HepG2 (cell line): ENCODE measurements around the gene OAF. TPM values are rescaled to one million over a fixed set of nuclear protein-coding genes. Genes with fewer than 3 reads are reported as not detected.
A peak's percentile ranks its signal among the peaks of the same experiment; 100 is the strongest.

Experiments
- ARNT2 ChIP-seq: sonication (generic); formaldehyde crosslinking; IDR thresholded peaks from 2 replicates; pipeline ENCODE4 v1.8.0; 2022; ENCODE audit warnings: mild to moderate bottlenecking, low read depth, missing genetic modification reagents, moderate library complexity
- EZH2 ChIP-seq: conservative IDR thresholded peaks from 2 replicates; pipeline ENCODE4 v1.6.1; 2012; ENCODE audit warnings: mild to moderate bottlenecking, low read depth, low read length, moderate library complexity
- HIVEP1 ChIP-seq: sonication (generic); formaldehyde crosslinking; IDR thresholded peaks from 2 replicates; pipeline ENCODE4 v1.4.0; 2020; ENCODE audit warnings: mild to moderate bottlenecking, missing genetic modification reagents
- HMGA1 ChIP-seq: sonication (generic); formaldehyde crosslinking; conservative IDR thresholded peaks from 2 replicates; pipeline ENCODE4 v1.4.0; 2020; ENCODE audit warnings: missing genetic modification reagents
- KDM2A ChIP-seq: sonication (generic); formaldehyde crosslinking; IDR thresholded peaks from 2 replicates; pipeline ENCODE4 v1.4.0; 2020; ENCODE audit warnings: low read depth, missing genetic modification reagents, borderline replicate concordance
- KDM3A ChIP-seq: IDR thresholded peaks from 2 replicates; pipeline ENCODE4 v1.6.1; 2018; ENCODE audit warnings: low read depth, missing compliant biosample characterization
- MYC ChIP-seq: sonication (generic); formaldehyde crosslinking; IDR thresholded peaks from 2 replicates; pipeline ENCODE4 v1.9.0; 2021; ENCODE audit warnings: missing genetic modification reagents, borderline replicate concordance
- NONO ChIP-seq, 2 experiments: fragments of 450-650 bp in 1 of 2; sonication (generic) in 1 of 2; formaldehyde crosslinking in 1 of 2; IDR thresholded peaks in 1 of 2; conservative IDR thresholded peaks in 1 of 2; 2 replicates each; pipeline versions ENCODE4 v1.6.1 to v1.8.0; 2017 to 2022; ENCODE audit warnings: mild to moderate bottlenecking in 1 of 2, missing genetic modification reagents in 1 of 2, moderate library complexity in 1 of 2
- NR1H2 ChIP-seq: sonication (generic); formaldehyde crosslinking; IDR thresholded peaks from 2 replicates; pipeline ENCODE4 v1.8.1; 2022; ENCODE audit warnings: low read depth, missing genetic modification reagents, borderline replicate concordance
- NR2F1 ChIP-seq, 2 experiments: fragments of 450-650 bp in 1 of 2; formaldehyde crosslinking in 1 of 2; IDR thresholded peaks; 2 replicates each; pipeline versions ENCODE4 v1.5.0 to v1.6.1; 2016 to 2020; ENCODE audit warnings: mild to moderate bottlenecking in 1 of 2, missing compliant biosample characterization in 1 of 2, missing genetic modification reagents in 1 of 2, moderate library complexity in 1 of 2
- SMAD3 ChIP-seq: sonication (generic); formaldehyde crosslinking; IDR thresholded peaks from 2 replicates; pipeline ENCODE4 v1.4.0; 2020; ENCODE audit warnings: missing genetic modification reagents
- TBP ChIP-seq: sonication (generic); formaldehyde crosslinking; IDR thresholded peaks from 2 replicates; pipeline ENCODE4 v1.5.0; 2020; ENCODE audit warnings: missing genetic modification reagents
- TEAD3 ChIP-seq: optimal IDR thresholded peaks from 2 replicates; pipeline ENCODE3; 2016; ENCODE audit warnings: borderline replicate concordance
- TGIF2 ChIP-seq: IDR thresholded peaks from 2 replicates; pipeline ENCODE4 v1.6.1; 2016; ENCODE audit warnings: control low read depth, missing compliant biosample characterization
- ZNF282 ChIP-seq: fragments of 450-650 bp; IDR thresholded peaks from 2 replicates; pipeline ENCODE4 v1.6.1; 2018; ENCODE audit not compliant: partially characterized antibody
- ZNF296 ChIP-seq: sonication (generic); formaldehyde crosslinking; conservative IDR thresholded peaks from 2 replicates; pipeline ENCODE4 v1.5.0; 2020; ENCODE audit warnings: mild to moderate bottlenecking, missing genetic modification reagents
- ZNF335 ChIP-seq: sonication (generic); formaldehyde crosslinking; IDR thresholded peaks from 2 replicates; pipeline ENCODE4 v1.4.0; 2020; ENCODE audit warnings: missing genetic modification reagents
- ZNF350 ChIP-seq: sonication (generic); formaldehyde crosslinking; IDR thresholded peaks from 2 replicates; pipeline ENCODE4 v1.4.0; 2020; ENCODE audit warnings: mild to moderate bottlenecking, low read depth, missing genetic modification reagents, borderline replicate concordance
- ZNF484 ChIP-seq: sonication (generic); formaldehyde crosslinking; IDR thresholded peaks from 2 replicates; pipeline ENCODE4 v1.5.1; 2020; ENCODE audit warnings: mild to moderate bottlenecking, low read depth, missing genetic modification reagents, borderline replicate concordance
- polyA plus RNA-seq, 8 experiments: library from polyadenylated mRNA; depleted of rRNA in 3 of 8; stranded (reverse) in 7 of 8; unstranded in 1 of 8; fragments of >200 nt; fragmentation: Illumina TruSeq in 4 of 8; extraction: Trizol in 4 of 8; gene quantifications; 2 replicates each; pipeline versions ENCODE4 v1.2.1 to v1.2.3, GENCODE V29; 2011 to 2016; ENCODE audit warnings: low read depth in 4 of 8, missing spikeins in 1 of 8, mixed read lengths in 1 of 8; ENCODE audit not compliant: insufficient read depth in 1 of 8
- total RNA-seq, 5 experiments: library from RNA; depleted of rRNA; stranded (reverse); fragments of >200 nt; fragmentation: Illumina TruSeq; extraction: Trizol; gene quantifications; 2 replicates each; pipeline ENCODE4 v1.2.3, GENCODE V29; 2016; ENCODE audit warnings: low read depth in 1 of 5
- TF ChIP-seq, protein P1 (sequence below): sonication (generic); formaldehyde crosslinking; IDR thresholded peaks from 2 replicates; pipeline ENCODE4 v1.4.0; 2020; ENCODE audit warnings: missing genetic modification reagents
- TF ChIP-seq, protein P2 (sequence below): sonication (generic); formaldehyde crosslinking; IDR thresholded peaks from 2 replicates; pipeline ENCODE4 v1.4.0; 2020; ENCODE audit warnings: missing genetic modification reagents
- TF ChIP-seq, protein P3 (sequence below): sonication (generic); formaldehyde crosslinking; IDR thresholded peaks from 2 replicates; pipeline ENCODE4 v1.5.1; 2020; ENCODE audit warnings: missing genetic modification reagents, mild to moderate bottlenecking, borderline replicate concordance

Gene OAF
- total and polyA plus RNA-seq, 2 of the 13 experiments (the other 11 are each of a cell fraction or from before 2014, with no cell fraction given) = 63.7 to 94.6 TPM

DNA sequence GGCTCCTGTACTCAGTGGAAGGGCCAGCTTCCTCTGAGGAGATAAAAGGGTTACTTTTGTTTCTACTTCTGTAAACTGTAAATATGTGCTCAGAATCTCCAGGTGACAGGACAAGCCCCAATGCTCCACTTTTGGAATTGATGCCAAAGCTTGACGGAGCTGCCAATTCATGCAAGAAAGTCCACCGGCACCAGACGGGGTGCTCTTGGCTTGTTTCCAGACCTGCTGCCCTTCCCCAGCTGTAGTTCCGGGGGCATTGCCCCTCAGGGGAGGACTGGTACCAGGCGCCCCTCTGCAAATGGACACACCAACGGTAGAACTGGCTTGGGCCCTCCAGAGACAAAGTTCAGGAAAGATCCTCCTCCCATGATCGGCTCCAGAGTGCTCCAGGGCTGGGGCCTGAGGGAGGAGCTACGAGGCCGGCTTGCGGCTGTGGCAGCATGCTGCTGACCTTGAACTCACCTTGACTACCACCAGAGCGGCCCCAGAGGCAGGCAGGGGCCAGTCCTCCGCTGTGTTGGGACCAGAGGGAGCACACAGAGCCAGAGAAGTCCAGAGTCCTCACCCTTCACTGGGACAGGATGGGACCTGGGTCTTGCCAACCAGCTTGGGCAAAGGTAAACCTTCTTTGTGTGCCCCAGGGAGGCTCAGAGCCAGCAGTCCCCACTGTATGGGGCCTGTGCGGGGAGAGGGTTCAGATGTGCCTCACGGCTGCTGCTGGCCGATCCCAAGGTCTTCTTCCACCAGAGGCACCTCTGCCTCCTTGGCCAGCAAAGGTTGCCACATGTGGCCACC lies 17.8 kb upstream of the OAF start (continued):
- 0 out of 2 replicates have a peak, but pooled peaks have one; percentile 39 for TF ChIP-seq NR1H2
- TF ChIP-seq ZNF282 = no peak
- 0 out of 2 replicates have a peak, but pooled peaks have one; percentile 33 for TF ChIP-seq ZNF335 (CRISPR knock-in tag)
- TF ChIP-seq MYC = peak; percentile 67; the same call in 1 of the 2 replicates
- no peak for TF ChIP-seq HMGA1 (CRISPR knock-in tag)
- no peak; the same call in 1 of the 2 replicates for TF ChIP-seq ARNT2
- TF ChIP-seq, protein P1, sequence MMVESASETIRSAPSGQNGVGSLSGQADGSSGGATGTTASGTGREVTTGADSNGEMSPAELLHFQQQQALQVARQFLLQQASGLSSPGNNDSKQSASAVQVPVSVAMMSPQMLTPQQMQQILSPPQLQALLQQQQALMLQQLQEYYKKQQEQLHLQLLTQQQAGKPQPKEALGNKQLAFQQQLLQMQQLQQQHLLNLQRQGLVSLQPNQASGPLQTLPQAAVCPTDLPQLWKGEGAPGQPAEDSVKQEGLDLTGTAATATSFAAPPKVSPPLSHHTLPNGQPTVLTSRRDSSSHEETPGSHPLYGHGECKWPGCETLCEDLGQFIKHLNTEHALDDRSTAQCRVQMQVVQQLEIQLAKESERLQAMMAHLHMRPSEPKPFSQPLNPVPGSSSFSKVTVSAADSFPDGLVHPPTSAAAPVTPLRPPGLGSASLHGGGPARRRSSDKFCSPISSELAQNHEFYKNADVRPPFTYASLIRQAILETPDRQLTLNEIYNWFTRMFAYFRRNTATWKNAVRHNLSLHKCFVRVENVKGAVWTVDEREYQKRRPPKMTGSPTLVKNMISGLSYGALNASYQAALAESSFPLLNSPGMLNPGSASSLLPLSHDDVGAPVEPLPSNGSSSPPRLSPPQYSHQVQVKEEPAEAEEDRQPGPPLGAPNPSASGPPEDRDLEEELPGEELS = peak; percentile 45; the same call in 1 of the 2 replicates
- TF ChIP-seq KDM3A (CRISPR knock-in tag) = peak; percentile 78; the same call in 1 of the 2 replicates
- no peak for TF ChIP-seq ZNF484 (CRISPR knock-in tag)
- no peak for TF ChIP-seq TGIF2 (CRISPR knock-in tag)
- TF ChIP-seq NR2F1 (CRISPR knock-in tag; IDR thresholded peaks at IDR 0.05) = 0 out of 4 replicates have a peak, but pooled peaks of 1 of the 2 experiments have one; percentile 41
- peak; percentile 70 for TF ChIP-seq KDM2A (CRISPR knock-in tag)
- TF ChIP-seq TBP (CRISPR knock-in tag) = no peak
- TF ChIP-seq HIVEP1 (CRISPR knock-in tag) = peak; percentile 74; the same call in 1 of the 2 replicates
- TF ChIP-seq, protein P2, sequence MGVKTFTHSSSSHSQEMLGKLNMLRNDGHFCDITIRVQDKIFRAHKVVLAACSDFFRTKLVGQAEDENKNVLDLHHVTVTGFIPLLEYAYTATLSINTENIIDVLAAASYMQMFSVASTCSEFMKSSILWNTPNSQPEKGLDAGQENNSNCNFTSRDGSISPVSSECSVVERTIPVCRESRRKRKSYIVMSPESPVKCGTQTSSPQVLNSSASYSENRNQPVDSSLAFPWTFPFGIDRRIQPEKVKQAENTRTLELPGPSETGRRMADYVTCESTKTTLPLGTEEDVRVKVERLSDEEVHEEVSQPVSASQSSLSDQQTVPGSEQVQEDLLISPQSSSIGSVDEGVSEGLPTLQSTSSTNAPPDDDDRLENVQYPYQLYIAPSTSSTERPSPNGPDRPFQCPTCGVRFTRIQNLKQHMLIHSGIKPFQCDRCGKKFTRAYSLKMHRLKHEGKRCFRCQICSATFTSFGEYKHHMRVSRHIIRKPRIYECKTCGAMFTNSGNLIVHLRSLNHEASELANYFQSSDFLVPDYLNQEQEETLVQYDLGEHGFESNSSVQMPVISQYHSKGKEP = no peak
- TF ChIP-seq SMAD3 = peak; percentile 46; the same call in 1 of the 2 replicates
- TF ChIP-seq ZNF296 (CRISPR knock-in tag) = no peak
- TF ChIP-seq TEAD3 (CRISPR knock-in tag) = peak; percentile 68
- peak; percentile 89; the same call in 1 of the 2 replicates for TF ChIP-seq ZNF350 (CRISPR knock-in tag)
- TF ChIP-seq NONO (IDR thresholded peaks at IDR 0.05) = no peak
- TF ChIP-seq NONO (CRISPR knock-in tag; conservative IDR thresholded peaks at IDR 0.05) = peak; percentile 77; the same call in 1 of the 2 replicates
- TF ChIP-seq, protein P3, sequence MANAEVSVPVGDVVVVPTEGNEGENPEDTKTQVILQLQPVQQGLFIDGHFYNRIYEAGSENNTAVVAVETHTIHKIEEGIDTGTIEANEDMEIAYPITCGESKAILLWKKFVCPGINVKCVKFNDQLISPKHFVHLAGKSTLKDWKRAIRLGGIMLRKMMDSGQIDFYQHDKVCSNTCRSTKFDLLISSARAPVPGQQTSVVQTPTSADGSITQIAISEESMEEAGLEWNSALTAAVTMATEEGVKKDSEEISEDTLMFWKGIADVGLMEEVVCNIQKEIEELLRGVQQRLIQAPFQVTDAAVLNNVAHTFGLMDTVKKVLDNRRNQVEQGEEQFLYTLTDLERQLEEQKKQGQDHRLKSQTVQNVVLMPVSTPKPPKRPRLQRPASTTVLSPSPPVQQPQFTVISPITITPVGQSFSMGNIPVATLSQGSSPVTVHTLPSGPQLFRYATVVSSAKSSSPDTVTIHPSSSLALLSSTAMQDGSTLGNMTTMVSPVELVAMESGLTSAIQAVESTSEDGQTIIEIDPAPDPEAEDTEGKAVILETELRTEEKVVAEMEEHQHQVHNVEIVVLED (CRISPR knock-in tag) = peak; percentile 67; the same call in 1 of the 2 replicates
- no peak for TF ChIP-seq EZH2
